ENCODE measurements around the gene JAZF1.

JAZF1 gene

GRCh38 chr7:28078036-28078901 lies 102.3 kb downstream of the JAZF1 start:
- peak in 1 of 2 donors; percentile 45 for DNase-seq (ENCODE audit: low read depth in 1 of 2, low spot score in 1 of 2)

GRCh38 chr7:28077616-28078015 lies 103.0 kb downstream of the JAZF1 start:
- no peak for DNase-seq (ENCODE audit: low read depth in 1 of 2, low spot score in 1 of 2)

- DNase-seq (ENCODE audit: low read depth in 1 of 2, low spot score in 1 of 2), result no peak
Observed at GRCh38 chr7:28076423-28077200, 104.0 kb downstream of the JAZF1 start.

GRCh38 chr7:28075674-28076358 lies 104.8 kb downstream of the JAZF1 start:
- DNase-seq (ENCODE audit: low read depth in 1 of 2, low spot score in 1 of 2), result no peak

GRCh38 chr7:28072876-28073514 lies 107.6 kb downstream of the JAZF1 start:
- no peak for DNase-seq (ENCODE audit: low read depth in 1 of 2, low spot score in 1 of 2)

GRCh38 chr7:28071570-28071969 lies 109.0 kb downstream of the JAZF1 start:
- DNase-seq (ENCODE audit: low read depth in 1 of 2, low spot score in 1 of 2), result no peak

- no peak for DNase-seq (ENCODE audit: low read depth in 1 of 2, low spot score in 1 of 2)
Observed at GRCh38 chr7:28070297-28071055, 110.1 kb downstream of the JAZF1 start.

GRCh38 chr7:28069807-28070206 lies 110.8 kb downstream of the JAZF1 start:
- no peak for DNase-seq (ENCODE audit: low read depth in 1 of 2, low spot score in 1 of 2)

- DNase-seq (ENCODE audit: low read depth in 1 of 2, low spot score in 1 of 2), result no peak
Observed at GRCh38 chr7:28069388-28069787, 111.2 kb downstream of the JAZF1 start.

- DNase-seq (ENCODE audit: low read depth in 1 of 2, low spot score in 1 of 2), result no peak
Observed at GRCh38 chr7:28068811-28069216, 111.8 kb downstream of the JAZF1 start.

- no peak for DNase-seq (ENCODE audit: low read depth in 1 of 2, low spot score in 1 of 2)
Observed at GRCh38 chr7:28067171-28067570, 113.4 kb downstream of the JAZF1 start.

GRCh38 chr7:28065721-28066285 lies 114.8 kb downstream of the JAZF1 start:
- DNase-seq (ENCODE audit: low read depth in 1 of 2, low spot score in 1 of 2), result no peak

- DNase-seq (ENCODE audit: low read depth in 1 of 2, low spot score in 1 of 2), result no peak
Observed at GRCh38 chr7:28065308-28065707, 115.3 kb downstream of the JAZF1 start.

- DNase-seq (ENCODE audit: low read depth in 1 of 2, low spot score in 1 of 2), result no peak
Observed at GRCh38 chr7:28064437-28064836, 116.2 kb downstream of the JAZF1 start.

GRCh38 chr7:28062197-28062991 lies 118.2 kb downstream of the JAZF1 start:
- peak; percentile 14 to 23 for DNase-seq (ENCODE audit: low read depth in 1 of 2, low spot score in 1 of 2)

- no peak for DNase-seq (ENCODE audit: low read depth in 1 of 2, low spot score in 1 of 2)
Observed at GRCh38 chr7:28061824-28062196, 118.8 kb downstream of the JAZF1 start.

GRCh38 chr7:28060371-28060950 lies 120.1 kb downstream of the JAZF1 start:
- DNase-seq (ENCODE audit: low read depth in 1 of 2, low spot score in 1 of 2), result no peak

- no peak for DNase-seq (ENCODE audit: low read depth in 1 of 2, low spot score in 1 of 2)
Observed at GRCh38 chr7:28055161-28055544, 125.4 kb downstream of the JAZF1 start.

GRCh38 chr7:28054531-28055160 lies 125.9 kb downstream of the JAZF1 start:
- no peak for DNase-seq (ENCODE audit: low read depth in 1 of 2, low spot score in 1 of 2)

All from activated CD4-positive, alpha-beta T cell treated with anti-CD3 and anti-CD28 coated beads, Interleukin-2, amount 50 U/mL, for 24 hours (primary cell).